Neural crest cell (in vitro differentiated cells): ENCODE data around the gene BCL11B. TPM values are rescaled to one million over a fixed set of nuclear protein-coding genes. Genes with fewer than 3 reads are reported as not detected.

Experiments used
- DNase-seq: peaks from one replicate; pipeline ENCODE4 v3.0.0; 2021; ENCODE audit warnings: low read depth, mixed read lengths, low spot score
- H3K27ac Mint-ChIP-seq: one replicate; pipeline ENCODE4 v1.8.0; 2021; ENCODE audit warnings: mild to moderate bottlenecking, mixed read lengths; ENCODE audit not compliant: unreplicated experiment
- H3K27me3 Mint-ChIP-seq: 2 replicates; pipeline ENCODE4 v1.8.0; 2021; ENCODE audit warnings: low read depth, mild to moderate bottlenecking, mixed read lengths
- H3K36me3 Mint-ChIP-seq: 2 replicates; pipeline ENCODE4 v1.8.0; 2021; ENCODE audit warnings: low read depth, mild to moderate bottlenecking, mixed read lengths
- H3K4me1 Mint-ChIP-seq: 2 replicates; pipeline ENCODE4 v1.8.0; 2021; ENCODE audit warnings: mixed read lengths
- H3K4me3 Mint-ChIP-seq: one replicate; pipeline ENCODE4 v1.8.0; 2021; ENCODE audit warnings: mild to moderate bottlenecking, mixed read lengths
- H3K9me3 Mint-ChIP-seq: 2 replicates; pipeline ENCODE4 v1.8.0; 2021; ENCODE audit warnings: mixed read lengths
- total RNA-seq: library from RNA; stranded (reverse); gene quantifications from 2 replicates; pipeline ENCODE4 v1.2.1, GENCODE V29; 2021
- TF ChIP-seq, protein P1 (sequence below): fragments of 200-600 bp; sonication (generic); conservative IDR thresholded peaks from 2 replicates; pipeline ENCODE4 v1.5.0; 2021; ENCODE audit warnings: antibody characterized with exemption, mild to moderate bottlenecking

The BCL11B gene
- total RNA-seq, 1 donor from 2014 or later: 0.28 TPM

DNA sequence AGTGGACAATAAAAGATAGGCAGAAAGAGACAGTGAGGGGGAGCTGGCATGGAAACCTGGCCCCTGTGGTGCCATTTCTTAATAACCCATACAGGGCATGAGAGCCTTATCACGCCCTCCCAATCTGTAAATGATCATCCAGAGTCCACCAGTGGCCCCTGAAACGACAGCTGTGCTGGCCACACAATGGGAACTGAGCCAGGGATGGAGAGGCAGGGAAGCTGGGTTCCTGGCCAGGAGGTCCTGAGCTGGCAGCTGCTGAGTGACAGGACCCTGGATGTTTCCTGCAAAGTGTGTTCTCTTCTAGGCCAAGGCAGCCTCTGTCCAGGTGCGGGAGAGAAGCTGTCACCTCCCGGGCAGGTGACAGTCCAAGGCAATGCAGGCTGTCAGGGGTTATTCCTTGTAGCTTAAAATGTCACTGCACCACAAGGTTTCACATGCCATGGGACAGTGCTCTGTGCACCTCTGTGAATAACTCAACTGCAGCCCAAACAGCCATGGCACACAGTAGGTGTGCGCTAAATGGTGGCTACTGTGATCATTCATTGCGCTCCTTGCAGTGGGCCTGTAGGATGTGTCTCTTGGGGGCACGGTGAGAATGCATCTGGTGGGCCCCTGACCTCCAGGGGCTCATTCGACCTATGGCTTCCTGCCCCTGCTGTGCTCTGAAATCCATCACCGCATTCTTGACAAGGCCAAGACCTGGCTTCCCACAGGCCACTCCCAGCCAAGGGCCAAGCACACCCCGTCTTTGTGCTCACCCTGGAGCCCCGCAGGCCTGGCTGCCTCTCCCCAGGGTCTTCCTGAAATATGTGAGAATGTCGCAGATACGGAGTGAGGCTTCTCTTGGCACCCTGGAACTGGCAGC lies 46.3 kb upstream of the BCL11B start:
- H3K9me3 Mint-ChIP-seq: no peaks in the 10 kb centered on the region
- TF ChIP-seq, protein P1, sequence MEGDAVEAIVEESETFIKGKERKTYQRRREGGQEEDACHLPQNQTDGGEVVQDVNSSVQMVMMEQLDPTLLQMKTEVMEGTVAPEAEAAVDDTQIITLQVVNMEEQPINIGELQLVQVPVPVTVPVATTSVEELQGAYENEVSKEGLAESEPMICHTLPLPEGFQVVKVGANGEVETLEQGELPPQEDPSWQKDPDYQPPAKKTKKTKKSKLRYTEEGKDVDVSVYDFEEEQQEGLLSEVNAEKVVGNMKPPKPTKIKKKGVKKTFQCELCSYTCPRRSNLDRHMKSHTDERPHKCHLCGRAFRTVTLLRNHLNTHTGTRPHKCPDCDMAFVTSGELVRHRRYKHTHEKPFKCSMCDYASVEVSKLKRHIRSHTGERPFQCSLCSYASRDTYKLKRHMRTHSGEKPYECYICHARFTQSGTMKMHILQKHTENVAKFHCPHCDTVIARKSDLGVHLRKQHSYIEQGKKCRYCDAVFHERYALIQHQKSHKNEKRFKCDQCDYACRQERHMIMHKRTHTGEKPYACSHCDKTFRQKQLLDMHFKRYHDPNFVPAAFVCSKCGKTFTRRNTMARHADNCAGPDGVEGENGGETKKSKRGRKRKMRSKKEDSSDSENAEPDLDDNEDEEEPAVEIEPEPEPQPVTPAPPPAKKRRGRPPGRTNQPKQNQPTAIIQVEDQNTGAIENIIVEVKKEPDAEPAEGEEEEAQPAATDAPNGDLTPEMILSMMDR: no peak
- no peak overlapping the region for H3K27ac Mint-ChIP-seq
- H3K4me3 Mint-ChIP-seq: no peak overlapping the region
- H3K36me3 Mint-ChIP-seq: no peaks in the 10 kb centered on the region
- peaks cover 14% of the 10 kb centered on the region for H3K4me1 Mint-ChIP-seq
- no peaks in the 10 kb centered on the region for H3K27me3 Mint-ChIP-seq
- no peak for DNase-seq

DNA sequence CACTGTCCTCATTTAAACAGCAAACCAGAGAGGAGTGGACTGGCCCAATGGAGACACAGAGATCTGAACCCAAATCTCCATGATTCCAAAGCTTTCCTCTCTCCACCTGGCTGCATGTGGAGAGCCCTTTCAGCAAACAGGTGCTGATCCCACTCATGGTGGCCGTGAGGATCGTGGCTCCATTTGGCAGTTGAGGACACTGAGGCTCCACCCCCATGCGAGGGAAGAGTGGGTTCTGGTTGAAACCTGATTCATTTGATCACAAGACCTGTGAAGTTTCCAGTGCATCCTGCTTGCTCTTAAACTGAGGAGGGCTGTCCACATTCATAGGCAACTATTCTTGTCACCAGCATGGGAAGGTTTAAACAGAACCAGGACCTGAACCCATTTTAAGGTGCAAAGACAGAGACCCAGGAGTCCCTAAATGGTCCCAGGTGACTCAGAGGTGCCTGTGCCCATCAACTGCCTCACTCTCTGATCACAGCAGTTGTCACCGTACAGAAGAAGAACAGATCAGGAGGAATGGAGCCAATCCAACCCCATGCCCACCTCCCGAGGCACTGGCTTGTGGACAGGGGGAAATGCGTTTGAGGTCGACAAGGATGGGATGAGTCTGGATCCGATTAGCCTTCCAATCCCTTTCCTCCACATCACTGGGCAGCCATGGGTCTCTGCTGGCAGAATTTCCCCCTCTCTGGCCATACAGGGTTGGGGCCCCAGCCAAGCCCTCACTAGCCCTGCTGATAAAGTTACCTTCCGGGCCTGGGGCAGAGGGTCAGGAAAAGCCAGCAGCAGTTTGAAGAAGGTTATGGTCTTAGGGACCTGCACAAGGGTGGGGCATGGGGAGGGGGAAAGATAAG lies 45.5 kb upstream of the BCL11B start:
- TF ChIP-seq, protein P1: no peak
- no peaks in the 10 kb centered on the region for H3K36me3 Mint-ChIP-seq
- no peaks in the 10 kb centered on the region for H3K9me3 Mint-ChIP-seq
- no peak overlapping the region for H3K4me3 Mint-ChIP-seq
- H3K27ac Mint-ChIP-seq: no peak overlapping the region
- peaks cover 14% of the 10 kb centered on the region for H3K4me1 Mint-ChIP-seq
- no peak for DNase-seq
- H3K27me3 Mint-ChIP-seq: no peaks in the 10 kb centered on the region

DNA sequence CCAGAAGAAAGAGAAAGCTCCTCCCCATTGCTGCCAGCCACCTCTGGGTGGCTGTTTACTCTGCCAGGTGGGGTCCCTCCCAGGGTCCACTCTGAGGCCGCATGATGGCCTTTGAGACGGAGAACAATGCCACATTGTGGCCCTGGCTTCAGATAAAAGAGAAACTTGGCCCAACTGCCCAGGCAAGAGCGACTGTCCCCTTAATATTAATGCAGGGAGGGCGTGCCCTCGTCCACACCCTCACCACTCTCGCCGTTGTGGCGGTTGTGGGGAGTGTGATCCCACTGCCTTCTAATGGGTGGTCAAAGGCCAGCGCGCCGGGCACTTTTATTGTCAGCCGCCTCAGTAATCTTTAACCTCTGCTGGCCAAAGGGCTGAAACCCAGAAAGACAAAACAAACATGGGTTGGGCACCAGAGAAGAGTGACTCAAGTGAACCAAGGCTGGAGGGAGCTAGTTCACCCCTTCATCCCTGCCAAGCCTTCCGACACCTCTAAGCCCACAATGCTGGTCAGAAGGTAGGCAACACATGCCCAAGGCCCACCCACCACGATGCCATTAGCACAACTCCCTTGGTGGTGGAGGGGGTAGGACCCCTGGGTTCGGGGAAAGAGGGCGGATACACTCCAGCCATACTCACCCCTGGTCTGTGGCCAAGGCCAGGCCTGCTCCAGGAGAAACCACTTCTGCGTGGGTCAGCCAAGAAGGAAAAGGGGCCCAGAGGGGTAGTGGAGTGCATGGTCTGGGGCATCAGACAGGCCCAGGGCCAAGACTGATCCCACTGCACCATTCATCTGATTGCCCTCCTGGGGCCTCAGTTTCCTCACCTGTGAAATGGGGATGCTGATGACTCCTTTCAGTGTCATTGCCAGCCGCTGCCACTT lies 44.5 kb upstream of the BCL11B start:
- Mint-ChIP-seq H3K4me1 (peaks cover 14% of the 10 kb centered on the region), H3K27ac (no peak overlapping the region), H3K4me3 (no peak overlapping the region), H3K27me3 (no peaks in the 10 kb centered on the region), H3K9me3 (no peaks in the 10 kb centered on the region), H3K36me3 (no peaks in the 10 kb centered on the region)
- TF ChIP-seq, protein P1: no peak
- DNase-seq: no peak

DNA sequence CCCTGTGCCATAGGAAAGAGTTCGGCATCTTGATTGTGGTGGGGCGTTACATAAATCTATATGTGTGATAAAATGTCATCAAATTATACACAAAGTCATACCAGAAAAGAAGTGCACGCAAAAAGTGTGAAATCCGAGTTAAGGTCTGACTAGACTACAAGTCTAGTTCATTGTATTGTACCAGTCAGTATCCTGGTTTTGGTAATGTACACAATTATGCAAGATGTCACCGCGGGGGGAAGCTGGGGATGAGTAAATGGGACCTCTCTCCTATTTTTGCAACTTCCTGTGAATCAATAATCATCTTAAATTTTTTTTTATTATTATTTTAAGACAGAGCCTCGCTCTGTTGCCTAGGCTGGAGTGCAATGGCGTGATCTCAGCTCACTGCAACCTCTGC lies 43.2 kb upstream of the BCL11B start:
- Mint-ChIP-seq H3K4me1 (peaks cover 11% of the 10 kb centered on the region), H3K9me3 (peaks cover 5% of the 10 kb centered on the region), H3K27me3 (no peaks in the 10 kb centered on the region), H3K36me3 (no peaks in the 10 kb centered on the region), H3K27ac (no peak overlapping the region), H3K4me3 (no peak overlapping the region)
- TF ChIP-seq, protein P1: no peak
- DNase-seq: no peak

DNA sequence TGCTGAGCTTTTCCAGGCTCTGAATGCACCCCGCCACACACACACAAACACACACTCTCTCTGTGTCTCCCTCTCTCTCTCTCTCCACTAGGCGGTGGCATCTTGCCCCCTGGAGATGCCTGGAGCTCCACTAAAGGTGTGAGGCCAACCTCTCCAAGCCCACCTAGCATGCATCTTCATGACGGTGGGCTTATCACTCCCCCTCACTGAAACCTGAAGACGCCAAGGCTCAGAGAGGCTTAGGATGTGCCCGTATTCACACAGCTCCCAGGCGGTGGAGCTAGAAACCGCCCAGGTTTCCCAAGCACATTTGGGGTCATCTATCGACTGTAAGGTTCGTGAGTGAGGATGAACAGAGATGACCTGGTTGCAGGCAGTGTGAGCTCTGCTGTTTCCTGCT lies 42.6 kb upstream of the BCL11B start:
- no peaks in the 10 kb centered on the region for H3K36me3 Mint-ChIP-seq
- H3K4me1 Mint-ChIP-seq: peaks cover 11% of the 10 kb centered on the region
- no peak overlapping the region for H3K4me3 Mint-ChIP-seq
- TF ChIP-seq, protein P1: no peak
- no peak for DNase-seq
- peaks cover 7% of the 10 kb centered on the region for H3K9me3 Mint-ChIP-seq
- no peaks in the 10 kb centered on the region for H3K27me3 Mint-ChIP-seq
- H3K27ac Mint-ChIP-seq: peak overlapping the region; percentile 57
